Fibroblast of mammary gland (primary cell): ENCODE results near the gene TCF3.

Experiments used
- DNase-seq: peaks from one replicate; pipeline ENCODE4 v3.0.0-alpha.2; 2010; ENCODE audit warnings: low read depth
- H3K4me3 ChIP-seq: 2 replicates; pipeline ENCODE4 v1.5.1; 2011; ENCODE audit warnings: low read depth, mild to moderate bottlenecking, low read length, moderate library complexity; ENCODE audit not compliant: control insufficient read depth
- TF ChIP-seq, protein P1 (sequence below): conservative IDR thresholded peaks from 2 replicates; pipeline ENCODE4 v1.5.1; 2011; ENCODE audit warnings: low read depth, low read length, inconsistent platforms; ENCODE audit not compliant: control insufficient read depth, insufficient read depth

TCF3 gene

DNA sequence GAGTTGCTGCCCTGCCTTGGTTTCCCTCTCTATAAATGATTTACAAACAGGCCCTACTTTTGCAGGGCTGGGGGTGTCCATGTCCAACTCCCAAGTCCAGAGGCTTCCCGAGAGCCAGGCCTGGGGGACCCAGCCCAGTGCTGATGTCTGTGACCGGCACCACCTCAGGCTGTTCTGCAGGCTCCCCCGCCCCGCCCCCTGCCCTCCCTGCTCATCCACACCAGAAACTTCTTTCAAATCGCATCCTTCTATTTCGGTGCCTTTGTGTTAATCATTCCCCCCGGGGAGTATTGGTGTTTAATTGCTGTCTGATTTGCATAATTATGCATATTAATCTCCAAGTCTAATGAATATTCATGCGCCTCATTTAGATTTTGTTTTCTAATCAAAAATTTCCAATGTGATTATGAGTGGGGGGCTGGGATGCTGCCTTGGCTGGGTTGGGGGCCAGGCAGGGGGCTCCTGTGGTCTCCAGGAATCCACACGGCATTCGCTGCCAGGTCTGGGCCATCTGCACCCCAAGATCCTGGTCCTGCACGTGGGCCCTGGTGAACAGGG is 19.1 kb downstream of the TCF3 start:
- H3K4me3 ChIP-seq, result no peak overlapping the region
- DNase-seq, result no peak
- TF ChIP-seq, protein P1, sequence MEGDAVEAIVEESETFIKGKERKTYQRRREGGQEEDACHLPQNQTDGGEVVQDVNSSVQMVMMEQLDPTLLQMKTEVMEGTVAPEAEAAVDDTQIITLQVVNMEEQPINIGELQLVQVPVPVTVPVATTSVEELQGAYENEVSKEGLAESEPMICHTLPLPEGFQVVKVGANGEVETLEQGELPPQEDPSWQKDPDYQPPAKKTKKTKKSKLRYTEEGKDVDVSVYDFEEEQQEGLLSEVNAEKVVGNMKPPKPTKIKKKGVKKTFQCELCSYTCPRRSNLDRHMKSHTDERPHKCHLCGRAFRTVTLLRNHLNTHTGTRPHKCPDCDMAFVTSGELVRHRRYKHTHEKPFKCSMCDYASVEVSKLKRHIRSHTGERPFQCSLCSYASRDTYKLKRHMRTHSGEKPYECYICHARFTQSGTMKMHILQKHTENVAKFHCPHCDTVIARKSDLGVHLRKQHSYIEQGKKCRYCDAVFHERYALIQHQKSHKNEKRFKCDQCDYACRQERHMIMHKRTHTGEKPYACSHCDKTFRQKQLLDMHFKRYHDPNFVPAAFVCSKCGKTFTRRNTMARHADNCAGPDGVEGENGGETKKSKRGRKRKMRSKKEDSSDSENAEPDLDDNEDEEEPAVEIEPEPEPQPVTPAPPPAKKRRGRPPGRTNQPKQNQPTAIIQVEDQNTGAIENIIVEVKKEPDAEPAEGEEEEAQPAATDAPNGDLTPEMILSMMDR, result no peak

DNA sequence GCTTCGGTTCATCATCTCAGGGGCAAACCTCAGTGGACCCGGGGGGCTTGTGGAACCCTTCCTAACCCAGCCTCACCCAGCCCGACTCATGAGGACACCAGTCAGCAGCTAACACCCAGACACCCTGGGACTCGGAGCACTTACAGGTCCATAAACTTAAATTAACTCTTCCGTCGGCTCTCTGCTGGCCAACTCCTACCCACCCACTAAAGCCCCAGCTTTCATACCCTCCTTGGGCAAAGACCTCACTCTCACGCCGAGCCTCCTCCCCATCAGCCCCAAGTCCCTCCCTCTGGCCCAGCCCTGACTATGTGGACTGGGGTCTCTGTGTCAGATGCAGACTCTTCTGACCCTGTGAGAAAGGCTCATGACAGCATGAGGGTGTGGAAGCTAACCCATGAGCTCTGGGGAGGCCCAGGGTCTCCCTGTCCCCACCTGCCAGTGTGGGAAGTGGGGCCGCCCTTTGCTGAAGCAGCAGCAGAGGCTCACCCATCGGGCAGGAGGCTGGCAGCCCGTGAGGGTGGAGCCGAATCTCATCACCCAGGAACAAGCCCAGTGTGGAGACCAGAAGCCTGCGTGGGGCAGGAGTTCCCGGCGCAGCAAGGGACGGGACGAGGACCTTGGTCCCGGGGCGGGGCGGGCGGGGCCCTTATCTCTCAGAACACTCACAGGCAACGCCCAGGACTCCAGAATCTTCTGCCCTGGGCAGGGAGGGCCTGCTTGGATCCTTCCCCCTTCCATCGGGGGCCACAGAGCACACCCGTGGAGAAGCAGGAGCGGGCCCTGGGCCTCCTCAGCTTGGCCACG is 19.8 kb downstream of the TCF3 start:
- no peak for DNase-seq
- no peak overlapping the region for H3K4me3 ChIP-seq
- TF ChIP-seq, protein P1, result no peak

DNA sequence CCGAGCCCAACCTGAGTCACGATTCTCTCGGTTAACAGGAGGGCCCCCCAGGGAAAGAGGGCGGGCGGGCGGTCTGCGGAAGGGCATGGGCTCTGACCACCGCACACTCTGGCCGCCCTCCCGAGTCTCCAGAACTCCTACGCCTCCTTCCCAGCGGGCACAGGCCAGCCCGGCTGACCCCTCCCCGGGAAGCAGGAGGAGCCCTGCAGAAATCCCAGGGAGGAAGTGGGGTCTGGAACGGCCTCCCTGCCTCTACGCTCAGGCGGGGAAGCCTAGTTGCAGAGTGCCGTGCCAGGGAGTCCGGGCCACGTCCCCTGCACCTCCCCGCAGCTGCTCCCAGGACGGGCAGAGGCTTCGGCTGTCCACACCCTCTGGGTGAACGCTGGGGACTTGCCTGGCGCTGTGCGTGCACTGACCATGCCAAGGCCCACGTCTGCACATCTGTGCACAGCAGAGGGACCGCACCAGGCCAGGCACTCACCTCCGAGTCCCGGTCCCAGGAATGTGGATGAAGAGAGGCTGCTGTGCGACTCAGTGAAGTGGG is 20.8 kb downstream of the TCF3 start:
- no peak for DNase-seq
- no peak overlapping the region for H3K4me3 ChIP-seq
- TF ChIP-seq, protein P1, result no peak

DNA sequence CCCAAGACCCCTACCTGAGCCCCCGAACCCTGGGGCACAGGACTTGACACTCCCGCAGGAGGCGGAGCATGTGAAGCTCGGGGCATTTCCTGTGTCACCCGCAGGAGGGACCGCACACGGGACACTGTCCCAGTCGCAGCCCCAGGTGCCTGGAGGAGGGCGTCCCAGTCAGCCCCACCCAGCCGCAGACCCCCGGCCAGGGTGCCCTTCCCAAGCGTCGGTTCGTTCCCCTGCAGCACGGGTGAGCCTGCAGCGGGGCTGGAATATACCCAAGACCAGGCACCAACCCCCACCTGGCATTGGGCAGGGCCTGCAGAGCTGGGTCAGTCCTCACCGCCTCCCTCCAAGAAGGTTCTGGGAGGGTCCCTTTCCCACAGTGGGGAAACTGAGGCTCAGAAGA is 21.6 kb downstream of the TCF3 start:
- H3K4me3 ChIP-seq, result no peak overlapping the region
- no peak for DNase-seq
- TF ChIP-seq, protein P1, result no peak

DNA sequence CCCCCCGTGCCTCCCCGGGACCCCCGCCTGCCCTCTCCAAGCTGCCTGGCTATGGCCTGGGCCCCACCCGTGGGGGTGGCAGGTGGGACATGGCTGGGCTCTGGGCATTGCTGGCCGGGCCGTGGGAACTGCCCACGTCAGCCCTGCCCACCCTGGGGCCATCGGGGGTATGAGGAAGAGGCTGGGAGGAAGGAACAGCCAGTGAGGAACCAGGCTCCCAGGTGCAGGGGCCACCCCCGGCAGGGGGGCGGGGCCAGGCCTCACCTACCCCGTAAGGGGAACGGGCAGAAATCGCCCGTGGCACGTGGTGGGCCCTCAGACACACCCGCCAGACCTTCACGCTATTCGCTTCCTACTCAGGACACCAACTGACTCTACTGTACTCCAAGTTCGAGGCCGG is 22.4 kb downstream of the TCF3 start:
- no peak for DNase-seq

DNA sequence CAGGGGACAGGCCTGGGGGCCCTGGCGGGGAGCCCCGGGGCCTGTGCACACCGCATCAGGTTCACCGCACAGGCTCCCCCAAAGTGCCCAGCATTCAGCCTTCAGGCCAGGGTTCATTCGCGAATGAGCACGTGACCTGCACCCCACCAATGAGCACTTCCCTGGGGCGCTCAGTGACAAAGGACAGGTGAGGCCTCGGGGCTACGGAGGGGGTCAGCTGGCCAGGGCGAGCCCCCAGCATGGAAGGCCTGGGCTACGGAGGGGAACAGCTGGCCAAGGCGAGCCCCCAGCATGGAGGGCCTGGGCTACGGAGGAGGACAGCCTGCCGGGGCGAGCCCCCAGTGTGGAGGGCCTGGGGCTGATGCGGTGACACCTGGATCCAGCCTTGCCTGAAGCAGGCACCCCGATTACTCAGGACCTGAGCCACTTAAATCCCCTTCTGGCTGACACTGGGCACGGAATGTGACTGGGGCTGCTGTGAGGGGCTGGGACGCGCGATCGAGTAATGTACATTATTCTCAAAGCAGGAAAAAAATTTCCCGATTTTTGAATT is 23.1 kb downstream of the TCF3 start:
- TF ChIP-seq, protein P1, result no peak
- no peak for DNase-seq
- H3K4me3 ChIP-seq, result no peak overlapping the region

More for the DNA sequence above, 22.4 kb downstream of the TCF3 start:
- H3K4me3 ChIP-seq, result no peak overlapping the region
- TF ChIP-seq, protein P1, result no peak
